Measurements from ENCODE around the gene KRR1.
"Not testable (repeated sequence)": the region's sequence is repeated elsewhere in the genome, so short reads cannot be mapped to it uniquely, and the experiment has no call there.

The KRR1 gene

DNA sequence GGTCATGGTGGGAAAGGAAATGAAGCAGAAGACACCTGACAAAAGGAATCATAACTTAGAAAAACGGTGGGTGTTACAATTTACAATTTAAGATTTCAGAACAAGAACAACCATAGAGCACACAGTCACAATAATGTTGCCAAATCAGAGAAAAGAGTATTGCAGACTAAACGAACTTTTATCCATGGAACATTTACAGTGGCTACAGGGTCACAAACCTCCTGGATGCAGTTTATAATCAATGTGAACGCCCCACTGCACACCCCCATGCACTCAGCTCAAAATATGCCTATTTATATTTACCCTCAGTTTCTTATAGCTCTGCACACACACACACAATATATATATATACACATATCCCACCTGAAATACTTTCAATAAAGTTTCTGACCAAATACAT lies 8.0 kb downstream of the KRR1 start:
- Histone ChIP-seq H3K9me3 (ENCODE audit: control insufficient read depth, insufficient read depth, low read length) (no peaks in the 10 kb centered on the region), H3K36me3 (ENCODE audit: insufficient read depth, low read length) (peaks cover 14% of the 10 kb centered on the region), H3K9ac (ENCODE audit: low read depth, low read length) (no peak overlapping the region), H3K4me1 (ENCODE audit: insufficient read depth, low read length) (no peaks in the 10 kb centered on the region)

- peaks cover 8% of the 10 kb centered on the region; the same call in 1 of the 2 replicates for H3K4me1 ChIP-seq (ENCODE audit: insufficient read depth, low read length)
- no peak overlapping the region for H3K9ac ChIP-seq (ENCODE audit: low read depth, low read length)
- H3K9me3 ChIP-seq (ENCODE audit: control insufficient read depth, insufficient read depth, low read length), result no peaks in the 10 kb centered on the region
- H3K36me3 ChIP-seq (ENCODE audit: insufficient read depth, low read length), result no peaks in the 10 kb centered on the region
Measured at GRCh38 chr12:75491169-75491568, 20.2 kb downstream of the KRR1 start.

GRCh38 chr12:75489613-75490210 lies 21.7 kb downstream of the KRR1 start:
- Histone ChIP-seq H3K4me1 (ENCODE audit: insufficient read depth, low read length) (peaks cover 14% of the 10 kb centered on the region), H3K36me3 (ENCODE audit: insufficient read depth, low read length) (no peaks in the 10 kb centered on the region), H3K9ac (ENCODE audit: low read depth, low read length) (no peak overlapping the region), H3K9me3 (ENCODE audit: control insufficient read depth, insufficient read depth, low read length) (no peaks in the 10 kb centered on the region)

DNA sequence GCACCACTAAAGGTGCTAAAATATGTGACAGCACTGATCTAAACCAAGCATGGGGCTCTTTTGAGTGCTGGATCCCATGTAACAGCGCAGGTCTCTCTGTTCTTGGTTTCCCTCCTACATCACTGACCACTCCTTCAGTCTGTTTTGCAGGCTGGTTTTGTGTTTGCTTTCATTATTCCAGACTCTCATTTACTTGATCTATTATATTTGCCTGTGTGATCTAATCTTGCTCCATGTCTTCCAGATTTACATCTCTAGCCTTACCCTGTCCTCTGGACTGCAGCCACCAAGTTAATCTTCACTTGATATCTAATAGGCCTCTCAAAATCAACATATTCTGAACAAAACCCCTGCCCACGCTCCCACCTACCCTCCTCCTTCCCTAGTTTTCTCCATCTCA lies 22.2 kb downstream of the KRR1 start:
- H3K9ac ChIP-seq (ENCODE audit: low read depth, low read length), result no peak overlapping the region
- H3K36me3 ChIP-seq (ENCODE audit: insufficient read depth, low read length), result no peaks in the 10 kb centered on the region
- no peaks in the 10 kb centered on the region for H3K9me3 ChIP-seq (ENCODE audit: control insufficient read depth, insufficient read depth, low read length)
- H3K4me1 ChIP-seq (ENCODE audit: insufficient read depth, low read length), result peaks cover 18% of the 10 kb centered on the region

GRCh38 chr12:75488553-75488952 lies 22.9 kb downstream of the KRR1 start:
- no peak overlapping the region for H3K9ac ChIP-seq (ENCODE audit: low read depth, low read length)
- peaks cover 25% of the 10 kb centered on the region for H3K4me1 ChIP-seq (ENCODE audit: insufficient read depth, low read length)
- no peaks in the 10 kb centered on the region for H3K9me3 ChIP-seq (ENCODE audit: control insufficient read depth, insufficient read depth, low read length)
- H3K36me3 ChIP-seq (ENCODE audit: insufficient read depth, low read length), result no peaks in the 10 kb centered on the region

DNA sequence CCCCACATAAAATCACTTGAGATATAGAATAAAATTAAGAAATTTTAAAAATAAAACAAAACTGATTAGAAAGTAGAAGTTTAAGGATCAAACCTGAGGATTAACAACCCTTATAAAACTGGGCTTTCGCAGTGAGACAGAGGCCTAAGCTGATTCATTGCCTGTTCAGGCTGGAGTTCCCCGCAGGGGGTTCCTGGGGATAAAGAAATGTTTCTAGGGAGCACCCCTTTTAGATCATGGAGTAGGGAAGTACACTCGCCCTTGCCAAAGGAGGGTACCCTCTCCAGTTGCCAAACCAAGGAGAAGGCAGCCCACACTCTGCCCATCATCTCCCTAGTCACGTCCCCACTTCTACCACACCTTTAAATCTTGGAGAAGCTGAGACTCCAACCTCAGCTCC lies 24.1 kb downstream of the KRR1 start:
- peaks cover 26% of the 10 kb centered on the region for H3K4me1 ChIP-seq (ENCODE audit: insufficient read depth, low read length)
- no peaks in the 10 kb centered on the region for H3K36me3 ChIP-seq (ENCODE audit: insufficient read depth, low read length)
- no peak overlapping the region for H3K9ac ChIP-seq (ENCODE audit: low read depth, low read length)
- H3K9me3 ChIP-seq (ENCODE audit: control insufficient read depth, insufficient read depth, low read length), result no peaks in the 10 kb centered on the region

DNA sequence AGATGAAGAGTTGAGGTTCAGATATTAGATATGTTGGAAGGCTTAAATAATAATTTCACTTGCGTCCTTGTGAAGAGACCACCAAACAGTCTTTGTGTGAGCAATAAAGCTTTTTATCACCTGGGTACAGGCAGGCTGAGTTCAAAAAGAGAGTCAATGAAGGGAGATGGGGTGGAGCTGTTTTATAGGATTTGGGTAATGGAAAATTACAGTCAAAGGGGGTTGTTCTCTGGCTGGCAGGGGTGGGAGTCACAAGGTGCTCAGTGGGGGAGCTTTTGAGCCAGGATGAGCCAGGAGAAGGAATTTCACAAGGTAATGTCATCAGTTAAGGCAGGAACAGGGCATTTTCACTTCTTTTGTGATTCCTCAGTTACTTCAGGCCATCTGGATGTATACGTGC lies 27.0 kb downstream of the KRR1 start:
- peaks cover 36% of the 10 kb centered on the region for H3K4me1 ChIP-seq (ENCODE audit: insufficient read depth, low read length)
- H3K9ac ChIP-seq (ENCODE audit: low read depth, low read length); H3K36me3 ChIP-seq (ENCODE audit: insufficient read depth, low read length); H3K9me3 ChIP-seq (ENCODE audit: control insufficient read depth, insufficient read depth, low read length): not testable (repeated sequence)

DNA sequence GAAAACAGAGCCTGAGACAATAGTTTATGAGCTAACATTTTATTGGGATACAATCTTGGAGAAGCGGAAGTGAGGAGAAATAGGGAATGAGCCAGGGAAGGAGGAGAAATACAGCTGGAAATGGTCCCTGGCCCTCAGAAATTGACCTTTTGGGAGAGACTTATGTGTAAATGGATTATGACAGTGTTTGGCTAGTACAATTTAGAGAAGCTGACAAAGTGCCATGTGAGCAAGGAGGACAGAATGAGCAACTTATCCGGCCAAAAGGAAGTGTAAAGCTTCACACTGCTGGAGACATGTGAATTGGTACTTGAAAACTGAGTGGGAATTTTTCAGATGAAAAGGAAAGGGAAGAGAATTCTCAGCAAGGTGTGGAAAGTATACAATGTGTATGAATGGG lies 28.0 kb downstream of the KRR1 start:
- no peak overlapping the region for H3K9ac ChIP-seq (ENCODE audit: low read depth, low read length)
- no peaks in the 10 kb centered on the region for H3K9me3 ChIP-seq (ENCODE audit: control insufficient read depth, insufficient read depth, low read length)
- peaks cover 36% of the 10 kb centered on the region for H3K4me1 ChIP-seq (ENCODE audit: insufficient read depth, low read length)
- H3K36me3 ChIP-seq (ENCODE audit: insufficient read depth, low read length), result no peaks in the 10 kb centered on the region

DNA sequence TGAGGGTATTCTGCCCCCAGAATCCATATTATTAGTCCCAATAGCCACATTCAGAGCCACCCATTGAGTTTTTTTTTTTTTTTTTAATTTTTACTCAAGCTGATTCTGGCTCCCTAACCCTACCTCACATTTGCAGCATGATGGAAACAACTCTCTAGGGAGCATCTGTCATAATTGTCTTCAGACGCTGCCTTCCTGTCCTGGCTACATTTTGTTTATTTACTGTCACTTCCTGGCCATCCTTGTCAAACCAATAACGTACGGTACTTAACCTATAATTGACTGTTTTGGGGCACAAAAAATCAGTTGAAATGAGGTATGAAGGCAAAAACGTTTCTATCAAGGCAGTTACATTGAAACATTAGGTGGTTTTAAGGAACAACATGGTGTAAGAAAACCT lies 28.8 kb downstream of the KRR1 start:
- H3K9ac ChIP-seq (ENCODE audit: low read depth, low read length), result no peak overlapping the region; the same call in 1 of the 2 replicates
- H3K36me3 ChIP-seq (ENCODE audit: insufficient read depth, low read length), result no peaks in the 10 kb centered on the region
- no peaks in the 10 kb centered on the region for H3K9me3 ChIP-seq (ENCODE audit: control insufficient read depth, insufficient read depth, low read length)
- peaks cover 36% of the 10 kb centered on the region for H3K4me1 ChIP-seq (ENCODE audit: insufficient read depth, low read length)

- Histone ChIP-seq H3K9ac (ENCODE audit: low read depth, low read length) (0 out of 2 replicates have a peak overlapping the region, but pooled peaks have one; percentile 22), H3K9me3 (ENCODE audit: control insufficient read depth, insufficient read depth, low read length) (no peaks in the 10 kb centered on the region), H3K36me3 (ENCODE audit: insufficient read depth, low read length) (no peaks in the 10 kb centered on the region), H3K4me1 (ENCODE audit: insufficient read depth, low read length) (peaks cover 27% of the 10 kb centered on the region)
Measured at GRCh38 chr12:75481774-75482173, 29.6 kb downstream of the KRR1 start.

DNA sequence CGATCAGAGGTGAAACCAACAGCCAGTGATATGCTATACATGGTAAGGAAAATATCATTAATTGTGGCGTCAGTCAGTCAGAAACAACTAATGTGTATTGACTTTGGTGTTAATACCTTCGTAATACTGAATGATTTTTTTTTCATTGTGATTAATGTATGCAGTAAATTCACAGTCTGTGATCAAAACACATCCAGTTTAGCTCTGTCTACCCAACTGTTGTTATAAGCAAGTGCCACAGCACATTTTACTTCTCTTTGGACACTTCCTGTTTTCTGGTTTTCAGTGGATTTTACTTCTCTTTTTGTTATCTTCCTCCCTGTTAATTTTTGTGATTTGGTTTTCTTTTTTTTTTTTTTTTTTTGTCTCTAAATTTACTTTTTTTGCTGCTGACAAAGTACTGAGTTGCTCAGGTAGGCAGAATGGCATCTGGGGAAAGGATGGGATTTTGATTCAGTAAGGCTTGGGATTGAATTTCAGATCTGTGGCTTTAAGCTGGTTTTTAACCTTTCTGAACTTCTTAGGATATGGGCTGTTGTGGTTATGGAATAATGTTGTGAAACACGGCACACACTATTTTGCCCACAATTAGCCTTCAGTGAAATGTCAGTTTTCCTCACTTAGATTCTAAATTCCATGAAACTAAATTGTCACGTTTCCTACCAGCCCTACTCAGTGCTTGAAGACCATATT lies 30.2 kb downstream of the KRR1 start:
- H3K9ac ChIP-seq (ENCODE audit: low read depth, low read length), result peak overlapping the region; percentile 22; the same call in 1 of the 2 replicates
- no peaks in the 10 kb centered on the region for H3K9me3 ChIP-seq (ENCODE audit: control insufficient read depth, insufficient read depth, low read length)
- H3K4me1 ChIP-seq (ENCODE audit: insufficient read depth, low read length), result peaks cover 27% of the 10 kb centered on the region
- H3K36me3 ChIP-seq (ENCODE audit: insufficient read depth, low read length), result no peaks in the 10 kb centered on the region

DNA sequence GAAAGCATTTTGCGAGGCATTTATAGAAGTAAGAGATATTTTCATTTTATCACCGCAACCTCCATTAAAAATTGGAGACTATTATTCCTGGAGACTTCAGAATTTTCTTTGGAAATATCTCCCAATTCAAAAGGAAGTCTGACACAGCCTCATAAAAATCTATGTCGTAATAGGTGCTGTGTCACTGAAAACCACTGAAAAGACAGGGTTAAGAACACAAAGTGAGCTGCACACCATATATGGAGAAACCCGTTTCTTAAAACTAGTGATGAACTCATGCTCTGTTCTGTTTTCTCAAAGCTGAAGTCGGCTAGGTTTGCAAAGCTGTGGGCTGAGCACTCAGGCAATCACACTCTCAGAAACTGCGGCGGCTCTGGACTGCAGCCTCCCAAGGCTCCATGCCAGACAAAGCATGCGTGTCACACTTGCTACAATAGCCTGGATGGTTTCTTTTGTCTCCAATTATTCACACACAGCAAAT lies 30.9 kb downstream of the KRR1 start, which contains the start of gene GLIPR1:
Gene GLIPR1, plus strand, starts transcription at position 287 of the 481 bp plus-strand sequence. Its CDS starts 126 bp downstream, at position 413.
- Histone ChIP-seq H3K9me3 (ENCODE audit: control insufficient read depth, insufficient read depth, low read length) (no peaks in the 10 kb centered on the region), H3K36me3 (ENCODE audit: insufficient read depth, low read length) (no peaks in the 10 kb centered on the region), H3K4me1 (ENCODE audit: insufficient read depth, low read length) (peaks cover 27% of the 10 kb centered on the region), H3K9ac (ENCODE audit: low read depth, low read length) (peak within 1 kb of the TSS; percentile 22; the same call in 1 of the 2 replicates)

GRCh38 chr12:75479963-75480461 lies 31.4 kb downstream of the KRR1 start:
- no peaks in the 10 kb centered on the region for H3K9me3 ChIP-seq (ENCODE audit: control insufficient read depth, insufficient read depth, low read length)
- H3K4me1 ChIP-seq (ENCODE audit: insufficient read depth, low read length), result peaks cover 25% of the 10 kb centered on the region
- H3K9ac ChIP-seq (ENCODE audit: low read depth, low read length), result no peak overlapping the region
- H3K36me3 ChIP-seq (ENCODE audit: insufficient read depth, low read length), result no peaks in the 10 kb centered on the region

GRCh38 chr12:75478116-75478794 lies 33.2 kb downstream of the KRR1 start:
- no peak overlapping the region for H3K9ac ChIP-seq (ENCODE audit: low read depth, low read length)
- H3K9me3 ChIP-seq (ENCODE audit: control insufficient read depth, insufficient read depth, low read length), result no peaks in the 10 kb centered on the region
- no peaks in the 10 kb centered on the region for H3K36me3 ChIP-seq (ENCODE audit: insufficient read depth, low read length)
- H3K4me1 ChIP-seq (ENCODE audit: insufficient read depth, low read length), result peaks cover 10% of the 10 kb centered on the region; the same call in 1 of the 2 replicates
